DND-41 (cell line): Measurements from ENCODE around the gene LONP2.

Experiments
- ATAC-seq: fragments of 200-7000 bp; cut with Tn5 transposase; 3 replicates; pipeline ENCODE4 v1.9.1; 2021; ENCODE audit warnings: low read depth; ENCODE audit not compliant: insufficient read depth
- DNase-seq: peaks from one replicate; pipeline ENCODE4 v3.0.0-alpha.2; 2020
- H2AFZ ChIP-seq: 2 replicates; pipeline ENCODE4 v1.6.0; 2012; ENCODE audit warnings: low read depth, low read length
- H3K27ac ChIP-seq: 2 replicates; pipeline ENCODE4 v1.5.1; 2012; ENCODE audit warnings: low read length, inconsistent platforms
- H3K27me3 ChIP-seq: fragments of 200-600 bp; sonication (generic); 2 replicates; pipeline ENCODE4 v1.6.0; 2012; ENCODE audit warnings: low read length, mild to moderate bottlenecking, inconsistent platforms; ENCODE audit not compliant: insufficient read depth, poor library complexity
- H3K36me3 ChIP-seq: 2 replicates; pipeline ENCODE4 v1.5.1; 2012; ENCODE audit warnings: low read length, inconsistent platforms; ENCODE audit not compliant: insufficient read depth
- H3K4me1 ChIP-seq: 2 replicates; pipeline ENCODE4 v1.5.1; 2012; ENCODE audit warnings: mild to moderate bottlenecking, low read length; ENCODE audit not compliant: insufficient read depth
- H3K4me2 ChIP-seq: 2 replicates; pipeline ENCODE4 v1.6.0; 2012; ENCODE audit warnings: mild to moderate bottlenecking, moderate library complexity, low read length, inconsistent platforms; ENCODE audit not compliant: insufficient read depth
- H3K4me3 ChIP-seq, 2 experiments: fragments of 200-600 bp in 1 of 2; shearing (Covaris generic) in 1 of 2; 2 replicates each; pipeline ENCODE4 v1.5.1; 2012 to 2016; ENCODE audit warnings: inconsistent platforms in 2 of 2, low read length in 2 of 2, mild to moderate bottlenecking in 2 of 2, low read depth in 1 of 2, moderate library complexity in 1 of 2
- H3K79me2 ChIP-seq: 2 replicates; pipeline ENCODE4 v1.6.0; 2012; ENCODE audit warnings: low read length, inconsistent platforms; ENCODE audit not compliant: insufficient read depth
- H3K9ac ChIP-seq: 2 replicates; pipeline ENCODE4 v1.6.0; 2012; ENCODE audit warnings: low read depth, mild to moderate bottlenecking, inconsistent platforms, low read length, moderate library complexity
- H3K9me3 ChIP-seq: 2 replicates; pipeline ENCODE4 v1.5.1; 2012; ENCODE audit warnings: low read length, moderate library complexity, mild to moderate bottlenecking, inconsistent platforms; ENCODE audit not compliant: insufficient read depth, severe bottlenecking
- H4K20me1 ChIP-seq: 2 replicates; pipeline ENCODE4 v1.6.0; 2012; ENCODE audit warnings: low read length; ENCODE audit not compliant: insufficient read depth
- CTCF ChIP-seq: IDR thresholded peaks from 2 replicates; pipeline ENCODE4 v1.5.1; 2012; ENCODE audit warnings: borderline replicate concordance, low read length, moderate library complexity, mild to moderate bottlenecking; ENCODE audit not compliant: poor library complexity, severe bottlenecking; ENCODE audit errors: extremely low read depth
- EZH2 ChIP-seq: IDR thresholded peaks from 3 replicates; pipeline ENCODE4 v1.6.1; 2012; ENCODE audit warnings: borderline replicate concordance, low read depth, mild to moderate bottlenecking, moderate library complexity, low read length, inconsistent platforms; ENCODE audit not compliant: severe bottlenecking

LONP2 gene

DNA sequence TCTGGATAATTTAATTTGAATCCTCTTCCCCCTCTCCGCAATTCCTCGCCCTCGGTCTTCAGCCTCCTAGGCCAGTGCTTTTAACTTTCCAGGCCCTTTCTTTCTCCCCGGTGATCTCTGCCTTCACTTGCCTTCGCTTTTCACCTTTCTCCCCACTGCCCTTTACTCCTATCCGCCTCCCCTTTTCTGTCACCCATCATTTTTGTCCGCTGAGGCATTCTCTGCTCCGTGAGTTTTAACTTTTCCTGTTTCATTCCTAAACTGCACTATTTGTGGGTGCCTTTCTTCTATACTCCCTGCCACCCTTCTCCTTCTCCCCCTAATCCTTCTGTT is 729 bp downstream of the LONP2 start:
- peak; percentile 5 for DNase-seq
- peaks cover 57% of the 10 kb centered on the region for H3K79me2 ChIP-seq
- peak overlapping the region; percentile 88 for H3K4me2 ChIP-seq
- peaks cover 16% of the 10 kb centered on the region; the same call in 1 of the 2 replicates for H4K20me1 ChIP-seq
- no peaks in the 10 kb centered on the region; the same call in 1 of the 2 replicates for H3K36me3 ChIP-seq
- peaks cover 37% of the 10 kb centered on the region for H3K4me1 ChIP-seq
- H3K9ac ChIP-seq, result peak overlapping the region; percentile 79
- ATAC-seq, result no peak
- peak overlapping the region; percentile 64 to 86 for H3K4me3 ChIP-seq
- H3K27ac ChIP-seq, result peak overlapping the region; percentile 74
- H3K27me3 ChIP-seq, result no peaks in the 10 kb centered on the region
- H3K9me3 ChIP-seq, result no peaks in the 10 kb centered on the region
- TF ChIP-seq EZH2, result no peak
- TF ChIP-seq CTCF, result no peak
- peak overlapping the region; percentile 86 for H2AFZ ChIP-seq

GRCh38 chr16:48246066-48246465 is 2.0 kb downstream of the LONP2 start:
- Histone ChIP-seq H3K27ac (peak overlapping the region; percentile 35; the same call in 1 of the 2 replicates), H3K4me1 (peaks cover 37% of the 10 kb centered on the region), H3K79me2 (peaks cover 64% of the 10 kb centered on the region), H3K9me3 (no peaks in the 10 kb centered on the region), H4K20me1 (peaks cover 16% of the 10 kb centered on the region; the same call in 1 of the 2 replicates), H3K4me3 (peak overlapping the region in 1 of 2 experiments; percentile 41; a peak in 1 of 4 replicates), H3K4me2 (peak overlapping the region; percentile 88), H3K36me3 (no peaks in the 10 kb centered on the region; the same call in 1 of the 2 replicates), H2AFZ (no peak overlapping the region), H3K27me3 (no peaks in the 10 kb centered on the region), H3K9ac (peak overlapping the region; percentile 79; the same call in 1 of the 2 replicates)
- TF ChIP-seq CTCF (no peak), EZH2 (no peak)
- DNase-seq (no peak), ATAC-seq (no peak)

GRCh38 chr16:48247311-48247710 is 3.2 kb downstream of the LONP2 start, which contains the start of gene ABCC11:
ABCC11 (minus strand) TSS chr16:48247539; CDS start chr16:48231921, 15,618 bp downstream.
- DNase-seq, result peak; percentile 6
- Histone ChIP-seq H3K36me3 (peaks cover 5% of the 10 kb centered on the region), H2AFZ (no peak within 1 kb of the TSS), H3K9ac (0 out of 2 replicates have a peak within 1 kb of the TSS, but pooled peaks have one; percentile 4), H3K79me2 (peaks cover 67% of the 10 kb centered on the region), H3K4me2 (peak within 1 kb of the TSS; percentile 88), H3K4me3 (peak within 1 kb of the TSS in 1 of 2 experiments; percentile 41; a peak in 1 of 4 replicates), H3K27ac (no peak within 1 kb of the TSS), H3K4me1 (peaks cover 37% of the 10 kb centered on the region), H3K9me3 (no peaks in the 10 kb centered on the region), H4K20me1 (peaks cover 19% of the 10 kb centered on the region; the same call in 1 of the 2 replicates), H3K27me3 (no peaks in the 10 kb centered on the region)
- TF ChIP-seq CTCF, result no peak
- ATAC-seq, result no peak
